ENCODE measurements around the gene GBA2. TPM values are rescaled to one million over a fixed set of nuclear protein-coding genes. Genes with fewer than 3 reads are reported as not detected.

GBA2 gene
- total and polyA plus RNA-seq, 11 donors: 52.1 to 96.2 (median 65.5) TPM

- no peak for DNase-seq
- no peak overlapping the region for H3K27ac ChIP-seq
- WGBS, 4 donors: 96 to 99% (median 97%) methylated on average over 1 of the region's 1 CpG
Observed at GRCh38 chr9:35769763-35770162, 20.7 kb upstream of the GBA2 start.

DNA sequence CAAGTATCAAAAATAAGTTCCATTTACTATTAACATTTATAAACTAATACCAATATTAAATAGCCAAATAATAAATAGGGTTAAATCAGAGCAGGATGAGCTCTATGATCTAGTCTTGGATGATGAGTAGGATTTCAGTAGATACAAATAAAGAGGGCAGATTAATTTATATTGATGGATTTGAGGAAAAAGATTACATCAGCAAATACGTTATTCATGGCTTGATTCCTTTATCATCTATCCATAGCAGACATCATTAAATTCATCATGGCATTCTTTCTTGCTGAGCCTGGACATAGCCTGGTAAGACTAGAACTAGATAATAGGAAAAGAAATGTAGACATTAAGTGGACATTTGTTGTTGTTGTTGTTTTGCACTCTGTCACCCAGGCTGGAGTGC is 18.4 kb upstream of the GBA2 start:
- TF ChIP-seq POLR2A (IDR thresholded peaks at IDR 0.05): no peak
- TF ChIP-seq, protein P1, sequence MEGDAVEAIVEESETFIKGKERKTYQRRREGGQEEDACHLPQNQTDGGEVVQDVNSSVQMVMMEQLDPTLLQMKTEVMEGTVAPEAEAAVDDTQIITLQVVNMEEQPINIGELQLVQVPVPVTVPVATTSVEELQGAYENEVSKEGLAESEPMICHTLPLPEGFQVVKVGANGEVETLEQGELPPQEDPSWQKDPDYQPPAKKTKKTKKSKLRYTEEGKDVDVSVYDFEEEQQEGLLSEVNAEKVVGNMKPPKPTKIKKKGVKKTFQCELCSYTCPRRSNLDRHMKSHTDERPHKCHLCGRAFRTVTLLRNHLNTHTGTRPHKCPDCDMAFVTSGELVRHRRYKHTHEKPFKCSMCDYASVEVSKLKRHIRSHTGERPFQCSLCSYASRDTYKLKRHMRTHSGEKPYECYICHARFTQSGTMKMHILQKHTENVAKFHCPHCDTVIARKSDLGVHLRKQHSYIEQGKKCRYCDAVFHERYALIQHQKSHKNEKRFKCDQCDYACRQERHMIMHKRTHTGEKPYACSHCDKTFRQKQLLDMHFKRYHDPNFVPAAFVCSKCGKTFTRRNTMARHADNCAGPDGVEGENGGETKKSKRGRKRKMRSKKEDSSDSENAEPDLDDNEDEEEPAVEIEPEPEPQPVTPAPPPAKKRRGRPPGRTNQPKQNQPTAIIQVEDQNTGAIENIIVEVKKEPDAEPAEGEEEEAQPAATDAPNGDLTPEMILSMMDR (IDR thresholded peaks at IDR 0.05): no peak
- H3K36me3 ChIP-seq: no peaks in the 10 kb centered on the region
- H3K4me1 ChIP-seq: peaks cover 5 to 24% (median 17%) of the 10 kb centered on the region in 12 donors
- intact Hi-C loops (cut with DNase I): no loop called here
- DNase-seq (no peak), ATAC-seq (no peak)
- H3K27ac ChIP-seq: no peak overlapping the region
- WGBS, 4 donors: 90 to 96% (median 91%) methylated on average over 1 of the region's 1 CpG
- H3K4me3 ChIP-seq: no peak overlapping the region
- no peaks in the 10 kb centered on the region for H3K9me3 ChIP-seq
- no peaks in the 10 kb centered on the region for H3K27me3 ChIP-seq

More at GRCh38 chr9:35769763-35770162, 20.7 kb upstream of the GBA2 start:
- Histone ChIP-seq H3K4me3 (no peak overlapping the region), H3K9me3 (no peaks in the 10 kb centered on the region), H3K27me3 (no peaks in the 10 kb centered on the region), H3K4me1 (peaks cover 5 to 24% (median 17%) of the 10 kb centered on the region in 12 donors), H3K36me3 (no peaks in the 10 kb centered on the region)
- TF ChIP-seq, protein P1 (IDR thresholded peaks at IDR 0.05): no peak
- no peak for TF ChIP-seq POLR2A (IDR thresholded peaks at IDR 0.05)
- intact Hi-C loops (cut with DNase I): no loop called here
- ATAC-seq: no peak

DNA sequence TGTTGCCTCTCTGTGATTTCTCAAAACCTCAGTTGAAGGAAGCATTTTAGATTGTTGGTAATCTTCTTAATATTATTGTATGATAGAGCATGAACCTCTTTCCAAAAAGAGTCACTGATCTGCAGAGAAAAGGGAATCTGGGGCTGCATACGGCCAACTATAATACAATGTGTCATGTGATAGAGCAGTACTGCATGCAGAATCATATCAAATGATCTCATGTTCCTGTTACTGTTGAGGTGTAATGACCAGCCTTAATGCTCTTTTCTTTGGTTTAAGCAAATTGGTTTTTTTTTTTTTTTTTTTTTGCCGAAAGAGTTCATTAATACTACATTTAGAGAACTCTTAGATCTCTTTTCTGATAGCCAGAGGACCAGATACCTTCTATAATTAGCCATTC is 18.0 kb upstream of the GBA2 start:
- Histone ChIP-seq H3K4me3 (no peak overlapping the region), H3K4me1 (peaks cover 5 to 22% (median 16%) of the 10 kb centered on the region in 12 donors), H3K27ac (no peak overlapping the region), H3K27me3 (no peaks in the 10 kb centered on the region), H3K36me3 (no peaks in the 10 kb centered on the region), H3K9me3 (no peaks in the 10 kb centered on the region)
- TF ChIP-seq, protein P1 (IDR thresholded peaks at IDR 0.05): no peak
- no peak for TF ChIP-seq POLR2A (IDR thresholded peaks at IDR 0.05)
- ATAC-seq: no peak
- WGBS, 4 donors: 84 to 91% (median 89%) methylated on average over 2 of the region's 2 CpGs
- no peak for DNase-seq
- intact Hi-C loops (cut with DNase I): no loop called here

- no peaks in the 10 kb centered on the region for H3K27me3 ChIP-seq
- H3K27ac ChIP-seq: no peak overlapping the region
- intact Hi-C loops (cut with DNase I): no loop called here
- H3K4me3 ChIP-seq: no peak overlapping the region
- peaks cover 0 to 12% (median 3%) of the 10 kb centered on the region in 12 donors for H3K4me1 ChIP-seq
- no peak for TF ChIP-seq POLR2A (IDR thresholded peaks at IDR 0.05)
- TF ChIP-seq, protein P1 (IDR thresholded peaks at IDR 0.05): no peak
- no peak for DNase-seq
- WGBS, 4 donors: 92 to 100% (median 100%) methylated on average over 1 of the region's 1 CpG
- no peaks in the 10 kb centered on the region for H3K36me3 ChIP-seq
- no peaks in the 10 kb centered on the region for H3K9me3 ChIP-seq
- no peak for ATAC-seq
Observed at GRCh38 chr9:35763803-35764202, 14.8 kb upstream of the GBA2 start.

Data from heart left ventricle (tissue), 16 donors.